ENCODE measurements around the gene MAFB.

Gene MAFB

GRCh38 chr20:40698744-40699143 is 9.7 kb upstream of the MAFB start:
- no peak for DNase-seq

- no peak for DNase-seq
Observed at GRCh38 chr20:40698281-40698680, 9.2 kb upstream of the MAFB start.

GRCh38 chr20:40697541-40697940 is 8.5 kb upstream of the MAFB start:
- no peak for DNase-seq

- DNase-seq, result no peak
Observed at GRCh38 chr20:40695214-40695613, 6.2 kb upstream of the MAFB start.

- no peak for DNase-seq
Observed at GRCh38 chr20:40694246-40694645, 5.2 kb upstream of the MAFB start.

GRCh38 chr20:40692240-40693011 is 3.4 kb upstream of the MAFB start:
- DNase-seq, result no peak

- no peak for DNase-seq
Observed at GRCh38 chr20:40691566-40692239, 2.7 kb upstream of the MAFB start.

- DNase-seq, result no peak
Observed at GRCh38 chr20:40690836-40691565, 2.0 kb upstream of the MAFB start.

- peak; percentile 24 for DNase-seq
Observed at GRCh38 chr20:40689943-40690835, 1.2 kb upstream of the MAFB start.

GRCh38 chr20:40688129-40689099 is 622 bp downstream of the MAFB start:
- DNase-seq, result no peak

- no peak for DNase-seq
Observed at GRCh38 chr20:40687384-40688128, 1.5 kb downstream of the MAFB start.

- no peak for DNase-seq
Observed at GRCh38 chr20:40686893-40687292, 2.1 kb downstream of the MAFB start.

- no peak for DNase-seq
Observed at GRCh38 chr20:40686434-40686882, 2.6 kb downstream of the MAFB start.

GRCh38 chr20:40685349-40685748 is 3.7 kb downstream of the MAFB start:
- no peak for DNase-seq

- DNase-seq, result no peak
Observed at GRCh38 chr20:40683894-40684268, 5.2 kb downstream of the MAFB start.

GRCh38 chr20:40683221-40683893 is 5.7 kb downstream of the MAFB start:
- no peak for DNase-seq

GRCh38 chr20:40682104-40682981 is 6.7 kb downstream of the MAFB start:
- no peak for DNase-seq

GRCh38 chr20:40681684-40682083 is 7.4 kb downstream of the MAFB start:
- no peak for DNase-seq

GRCh38 chr20:40681165-40681564 is 7.9 kb downstream of the MAFB start:
- no peak for DNase-seq
